Endothelial cell of umbilical vein (primary cell): Measurements from ENCODE around the gene LIG4. TPM values are rescaled to one million over a fixed set of nuclear protein-coding genes. Genes with fewer than 3 reads are reported as not detected.
A peak's percentile ranks its signal among the peaks of the same experiment; 100 is the strongest.

Experiments used
- BruUV-seq: library from RNA; stranded (reverse); fragments of 400-500 nt; replicated peaks from 2 replicates; lab custom pipeline; 2021; lab: Mats Ljungman, UMichigan
- CTCF ChIA-PET: fragments of 300-600, 350-600 bp; sonication (Branson Sonifier 250); formaldehyde crosslinking; loops from one replicate; lab custom pipeline; 2021; ENCODE audit warnings: antibody characterized with exemption, inconsistent platforms; lab: Charles Lee
- POLR2A ChIA-PET: fragments of 300-600, 350-600 bp; sonication (Branson Sonifier 250); formaldehyde crosslinking; loops from one replicate; lab custom pipeline; 2021; ENCODE audit warnings: antibody characterized with exemption, inconsistent platforms; lab: Charles Lee
- DNase-seq: peaks from one replicate; pipeline ENCODE4 v3.0.0-alpha.2; 2011; ENCODE audit warnings: low read depth, low spot score
- FAIRE-seq: peaks from 2 replicates; lab custom pipeline; 2011; peaks lifted over from hg19 to GRCh38; lab: Jason Lieb, UNC
- H2AFZ ChIP-seq: 2 replicates; pipeline ENCODE4 v1.6.0; 2012; ENCODE audit warnings: low read depth, low read length, control low read depth, inconsistent platforms
- H3K27ac ChIP-seq: 2 replicates; pipeline ENCODE4 v1.5.1; 2011; ENCODE audit warnings: low read depth, mild to moderate bottlenecking, control low read depth, low read length, moderate library complexity; ENCODE audit not compliant: insufficient read depth
- H3K27me3 ChIP-seq, 2 experiments: 2 replicates each; pipeline versions ENCODE4 v1.6.0 to v1.6.1; 2011; ENCODE audit warnings: low read length in 2 of 2, mixed read lengths in 1 of 2; ENCODE audit not compliant: control insufficient read depth in 2 of 2, insufficient read depth in 2 of 2
- H3K36me3 ChIP-seq, 2 experiments: 2 replicates in 1 of 2; 3 replicates in 1 of 2; pipeline ENCODE4 v1.5.1; 2011; ENCODE audit warnings: low read length in 2 of 2, mild to moderate bottlenecking in 1 of 2, moderate library complexity in 1 of 2; ENCODE audit not compliant: control insufficient read depth in 2 of 2, insufficient read depth in 2 of 2; ENCODE audit errors: extremely low read depth in 1 of 2
- H3K4me1 ChIP-seq: 3 replicates; pipeline ENCODE4 v1.5.1; 2011; ENCODE audit warnings: mild to moderate bottlenecking, low read length; ENCODE audit not compliant: control insufficient read depth, insufficient read depth; ENCODE audit errors: extremely low read depth
- H3K4me2 ChIP-seq: 2 replicates; pipeline ENCODE4 v1.6.1; 2011; ENCODE audit warnings: low read length, control low read depth, mixed read lengths; ENCODE audit not compliant: insufficient read depth
- H3K4me3 ChIP-seq, 3 experiments: fragments of 200-600 bp in 1 of 3; sonication (generic), shearing (Covaris generic) in 1 of 3; replicated peaks in 1 of 3; 2 replicates each; pipeline ENCODE4 v1.5.1; 2011 to 2016; ENCODE audit warnings: control low read depth in 3 of 3, low read length in 3 of 3, mild to moderate bottlenecking in 2 of 3, inconsistent platforms in 1 of 3, low read depth in 1 of 3, moderate library complexity in 1 of 3; ENCODE audit not compliant: insufficient read depth in 1 of 3
- H3K79me2 ChIP-seq: 2 replicates; pipeline ENCODE4 v1.6.0; 2012; ENCODE audit warnings: low read length, inconsistent platforms; ENCODE audit not compliant: control insufficient read depth, insufficient read depth
- H3K9ac ChIP-seq: replicated peaks from 2 replicates; pipeline ENCODE3; 2011; ENCODE audit warnings: low read length, control low read depth; ENCODE audit not compliant: insufficient read depth; ENCODE audit errors: extremely low read depth
- H3K9me1 ChIP-seq: replicated peaks from 3 replicates; pipeline ENCODE4 v1.6.0; 2011; ENCODE audit warnings: mild to moderate bottlenecking, low read length; ENCODE audit not compliant: control insufficient read depth, insufficient read depth; ENCODE audit errors: extremely low read depth
- H3K9me3 ChIP-seq: replicated peaks from 2 replicates; pipeline ENCODE4 v1.5.1; 2012; ENCODE audit warnings: low read length, inconsistent platforms; ENCODE audit not compliant: control insufficient read depth, insufficient read depth
- H4K20me1 ChIP-seq: replicated peaks from 2 replicates; pipeline ENCODE3; 2011; ENCODE audit warnings: mild to moderate bottlenecking, low read length; ENCODE audit not compliant: control insufficient read depth, insufficient read depth; ENCODE audit errors: extremely low read depth
- EZH2 ChIP-seq: IDR thresholded peaks from 2 replicates; pipeline ENCODE4 v1.6.1; 2012; ENCODE audit warnings: borderline replicate concordance, low read depth, mild to moderate bottlenecking, moderate library complexity, low read length, inconsistent platforms; ENCODE audit not compliant: severe bottlenecking
- FOS ChIP-seq: IDR thresholded peaks from 2 replicates; pipeline ENCODE4 v1.6.1; 2011; ENCODE audit warnings: mild to moderate bottlenecking, low read length, moderate library complexity, borderline replicate concordance; ENCODE audit not compliant: insufficient read depth
- GATA2 ChIP-seq: IDR thresholded peaks from 2 replicates; pipeline ENCODE4 v1.7.0; 2011; ENCODE audit warnings: low read depth, mild to moderate bottlenecking, moderate library complexity, mixed read lengths, low read length; ENCODE audit not compliant: insufficient read length, insufficient read depth
- JUN ChIP-seq: IDR thresholded peaks from 2 replicates; pipeline ENCODE4 v1.6.1; 2011; ENCODE audit warnings: borderline replicate concordance, low read depth; ENCODE audit not compliant: insufficient read length, insufficient read depth
- MAX ChIP-seq: IDR thresholded peaks from 2 replicates; pipeline ENCODE4 v1.6.1; 2011; ENCODE audit not compliant: insufficient read depth, insufficient read length
- MYC ChIP-seq: IDR thresholded peaks from one replicate; pipeline ENCODE4 v1.6.1; 2011; ENCODE audit warnings: mild to moderate bottlenecking, low read depth, low read length
- POLR2A ChIP-seq: IDR thresholded peaks from 2 replicates; pipeline ENCODE4 v1.6.1; 2012; ENCODE audit warnings: low read depth, mild to moderate bottlenecking, control low read depth, low read length
- POLR2AphosphoS5 ChIP-seq: IDR thresholded peaks from 2 replicates; pipeline ENCODE4 v1.6.1; 2012; ENCODE audit warnings: low read depth, mild to moderate bottlenecking, control low read depth, low read length, moderate library complexity; ENCODE audit not compliant: insufficient read depth
- dilution Hi-C: fragments of 300-500 bp; cut with MboI; formaldehyde crosslinking; loops from one replicate; pipeline ENCODE4 v1.15.0; 2019; ENCODE audit warnings: low sequenced_read_pairs; ENCODE audit not compliant: extremely low pct_ligation_motif_present
- intact Hi-C: fragments of 100-400 bp; cut with micrococcal nuclease; formaldehyde crosslinking; loops from one replicate; pipeline ENCODE4 v1.10.0; 2022
- polyA plus RNA-seq, 4 experiments: library from polyadenylated mRNA; depleted of rRNA in 3 of 4; stranded (reverse) in 3 of 4; unstranded in 1 of 4; fragments of >200 nt; gene quantifications; 2 replicates each; pipeline versions ENCODE4 v1.2.1 to v1.2.3, GENCODE V29; 2011 to 2012; ENCODE audit warnings: missing spikeins in 1 of 4
- total RNA-seq: library from RNA; stranded (reverse); gene quantifications from 2 replicates; pipeline ENCODE4 v1.2.3, GENCODE V29; 2021
- TF ChIP-seq, protein P1 (sequence below), 2 donors: IDR thresholded peaks; 1 replicate in 1 of 2; 2 replicates in 1 of 2; pipeline ENCODE4 v1.5.1; 2011; ENCODE audit warnings: low read length in 2 of 2, mild to moderate bottlenecking in 2 of 2, moderate library complexity in 2 of 2, control low read depth in 1 of 2, inconsistent platforms in 1 of 2, low read depth in 1 of 2; ENCODE audit not compliant: insufficient read depth in 1 of 2; ENCODE audit errors: extremely low read depth in 1 of 2

The LIG4 gene
- total and polyA plus RNA-seq, 2 donors (not counting 3 experiments of a cell fraction or from before 2014, with no cell fraction given), result 3.0 to 9.2 TPM

DNA sequence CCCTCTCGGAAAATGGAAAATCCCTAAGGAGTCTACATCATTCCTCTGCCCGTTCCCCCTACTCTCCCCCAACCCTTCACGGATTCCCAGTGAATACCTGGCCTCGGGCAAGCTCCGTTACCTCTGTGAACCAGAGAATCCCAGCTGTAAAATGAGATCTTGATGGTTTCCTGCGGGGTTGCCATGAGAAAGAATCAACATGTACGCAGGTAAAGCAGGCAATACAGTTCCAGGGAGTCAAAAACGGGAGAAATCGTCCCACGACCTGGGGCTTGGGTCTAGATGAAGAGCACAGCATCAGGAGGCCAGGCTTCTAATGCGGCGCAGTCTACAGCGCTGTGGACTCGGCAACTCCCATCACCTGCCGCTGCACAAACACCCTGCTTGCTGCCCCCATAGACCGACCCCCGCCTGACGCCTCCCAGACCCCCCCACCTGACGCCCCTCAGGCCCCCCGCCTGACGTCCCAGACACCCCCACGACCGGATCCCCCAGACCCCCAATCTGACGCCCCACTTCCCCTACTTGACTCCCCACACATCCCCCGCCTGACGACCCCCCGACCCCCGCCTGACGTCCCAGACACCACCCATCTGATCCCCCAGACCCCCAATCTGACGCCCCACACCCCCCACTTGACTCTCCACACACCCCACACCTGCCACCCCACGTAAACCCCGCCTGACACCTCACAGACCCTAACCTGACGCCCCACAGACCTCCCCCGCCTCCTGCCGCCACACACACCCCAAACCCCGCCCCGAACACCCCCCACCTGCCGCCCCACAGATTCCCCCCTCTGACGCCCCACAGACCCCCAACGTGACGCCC, 680 bp downstream of the LIG4 start:
- BruUV-seq, result no TSS peak
- ChIA-PET POLR2A (no interaction called here), CTCF (interaction anchor here (1.0 kb wide), 2 partner anchors 37 to 1012 kb away, joined by 3 to 4 read pairs; no protein-coding TSS in a partner anchor)
- H3K4me3 ChIP-seq, result peak overlapping the region in 2 of 3 experiments; percentile 29 to 70
- H3K9me3 ChIP-seq, result no peaks in the 10 kb centered on the region
- no peaks in the 10 kb centered on the region for H3K27me3 ChIP-seq
- intact Hi-C loops (loop anchor here (1.0 to 10.0 kb wide), 3 partner anchors 940 to 1573 kb away; partner anchors contain the start of gene IRS2), dilution Hi-C loops (no loop called here)
- H3K9me1 ChIP-seq, result no peaks in the 10 kb centered on the region
- no peaks in the 10 kb centered on the region for H4K20me1 ChIP-seq
- peak overlapping the region; percentile 61 for H2AFZ ChIP-seq
- H3K79me2 ChIP-seq, result peaks cover 20% of the 10 kb centered on the region
- peaks cover 17% of the 10 kb centered on the region for H3K4me1 ChIP-seq
- H3K36me3 ChIP-seq, result peaks cover 0 to 5% of the 10 kb centered on the region in 2 experiments
- H3K4me2 ChIP-seq, result peak overlapping the region; percentile 86
- no peak for TF ChIP-seq MAX
- no peak for TF ChIP-seq GATA2
- TF ChIP-seq EZH2, result no peak
- TF ChIP-seq FOS, result no peak
- no peak for TF ChIP-seq POLR2AphosphoS5
- TF ChIP-seq MYC, result no peak
- TF ChIP-seq JUN, result no peak
- TF ChIP-seq, protein P1, sequence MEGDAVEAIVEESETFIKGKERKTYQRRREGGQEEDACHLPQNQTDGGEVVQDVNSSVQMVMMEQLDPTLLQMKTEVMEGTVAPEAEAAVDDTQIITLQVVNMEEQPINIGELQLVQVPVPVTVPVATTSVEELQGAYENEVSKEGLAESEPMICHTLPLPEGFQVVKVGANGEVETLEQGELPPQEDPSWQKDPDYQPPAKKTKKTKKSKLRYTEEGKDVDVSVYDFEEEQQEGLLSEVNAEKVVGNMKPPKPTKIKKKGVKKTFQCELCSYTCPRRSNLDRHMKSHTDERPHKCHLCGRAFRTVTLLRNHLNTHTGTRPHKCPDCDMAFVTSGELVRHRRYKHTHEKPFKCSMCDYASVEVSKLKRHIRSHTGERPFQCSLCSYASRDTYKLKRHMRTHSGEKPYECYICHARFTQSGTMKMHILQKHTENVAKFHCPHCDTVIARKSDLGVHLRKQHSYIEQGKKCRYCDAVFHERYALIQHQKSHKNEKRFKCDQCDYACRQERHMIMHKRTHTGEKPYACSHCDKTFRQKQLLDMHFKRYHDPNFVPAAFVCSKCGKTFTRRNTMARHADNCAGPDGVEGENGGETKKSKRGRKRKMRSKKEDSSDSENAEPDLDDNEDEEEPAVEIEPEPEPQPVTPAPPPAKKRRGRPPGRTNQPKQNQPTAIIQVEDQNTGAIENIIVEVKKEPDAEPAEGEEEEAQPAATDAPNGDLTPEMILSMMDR (IDR thresholded peaks at IDR 0.05; ENCODE audit: extremely low read depth in 1 of 2, insufficient read depth in 1 of 2, low read depth in 1 of 2, low read length in 2 of 2), result no peak
- TF ChIP-seq POLR2A, result no peak
- no peak for DNase-seq
- no peak overlapping the region for H3K27ac ChIP-seq
- FAIRE-seq, result peak; percentile 62
- peak overlapping the region; percentile 39 for H3K9ac ChIP-seq
